OCI-LY3 (cell line): Measurements from ENCODE around the gene NAB2.

ENCODE experiments used
- H2AFZ ChIP-seq: fragments of 200-600, 300-600 bp; shearing (Covaris generic); 2 replicates; pipeline ENCODE4 v1.6.0; 2014; ENCODE audit warnings: antibody characterized with exemption, low read depth, low read length
- H3K27ac ChIP-seq: fragments of 200-600, 300-600 bp; sonication (generic); 2 replicates; pipeline ENCODE4 v1.5.1; 2014; ENCODE audit warnings: mild to moderate bottlenecking, low read length, moderate library complexity, mixed read lengths
- H3K27me3 ChIP-seq: fragments of 200-600, 300-600 bp; sonication (generic); 2 replicates; pipeline ENCODE4 v1.6.1; 2014; ENCODE audit warnings: low read depth, low read length, mixed read lengths
- H3K36me3 ChIP-seq: fragments of 200-600, 300-600 bp; sonication (generic); replicated peaks from 2 replicates; pipeline ENCODE3; 2014; ENCODE audit warnings: low read depth, low read length, mixed read lengths
- H3K4me1 ChIP-seq: fragments of 300-600, 200-600 bp; sonication (generic); 2 replicates; pipeline ENCODE4 v1.6.1; 2014; ENCODE audit warnings: low read length, mixed read lengths
- H3K4me2 ChIP-seq: fragments of 200-600, 300-600 bp; sonication (generic); 2 replicates; pipeline ENCODE4 v1.6.1; 2014; ENCODE audit warnings: low read length, mixed read lengths
- H3K4me3 ChIP-seq: fragments of 300-600, 200-600 bp; sonication (generic); 2 replicates; pipeline ENCODE4 v1.5.1; 2014; ENCODE audit warnings: antibody characterized with exemption, mild to moderate bottlenecking, low read length, moderate library complexity
- H3K79me2 ChIP-seq: fragments of 300-600, 200-600 bp; shearing (Covaris generic); 2 replicates; pipeline ENCODE4 v1.6.1; 2014; ENCODE audit warnings: mild to moderate bottlenecking, low read length, mixed read lengths
- H3K9ac ChIP-seq: fragments of 300-600, 200-600 bp; shearing (Covaris generic); 2 replicates; pipeline ENCODE4 v1.6.0; 2014; ENCODE audit warnings: mild to moderate bottlenecking, low read length, moderate library complexity
- H3K9me3 ChIP-seq: fragments of 200-600, 300-600 bp; shearing (Covaris generic); 2 replicates; pipeline ENCODE4 v1.6.1; 2014; ENCODE audit warnings: low read length, mixed read lengths; ENCODE audit not compliant: insufficient read depth
- H4K20me1 ChIP-seq: fragments of 200-600, 300-600 bp; sonication (generic); 2 replicates; pipeline ENCODE4 v1.6.1; 2016; ENCODE audit warnings: low read length, mixed read lengths; ENCODE audit not compliant: insufficient read depth
- CTCF ChIP-seq: fragments of 200-600, 300-600 bp; sonication (generic); IDR thresholded peaks from 2 replicates; pipeline ENCODE4 v1.5.1; 2014; ENCODE audit warnings: antibody characterized with exemption, low read length, low read depth
- EZH2phosphoT487 ChIP-seq: fragments of 200-600 bp; shearing (Covaris generic); IDR thresholded peaks from 2 replicates; pipeline ENCODE4 v1.6.1; 2018; ENCODE audit warnings: antibody characterized with exemption, mixed run types, low read depth

NAB2 gene

GRCh38 chr12:57143454-57143853, 54.5 kb downstream of the NAB2 start:
- no peak overlapping the region for H3K9ac ChIP-seq
- no peaks in the 10 kb centered on the region for H4K20me1 ChIP-seq
- TF ChIP-seq CTCF: no peak
- no peak for TF ChIP-seq EZH2phosphoT487
- no peaks in the 10 kb centered on the region for H3K4me1 ChIP-seq
- no peaks in the 10 kb centered on the region for H3K79me2 ChIP-seq
- no peak overlapping the region for H3K4me2 ChIP-seq
- H3K9me3 ChIP-seq: no peaks in the 10 kb centered on the region
- H3K27ac ChIP-seq: no peak overlapping the region
- H3K4me3 ChIP-seq: no peak overlapping the region
- no peaks in the 10 kb centered on the region for H3K36me3 ChIP-seq
- H2AFZ ChIP-seq: no peak overlapping the region
- 0 out of 2 replicates have a peak, but pooled peaks cover 3% of the 10 kb centered on the region for H3K27me3 ChIP-seq
